K562 (cell line): ENCODE results near the gene ANXA7. TPM values are rescaled to one million over a fixed set of nuclear protein-coding genes. Genes with fewer than 3 reads are reported as not detected.

ENCODE experiments used
- BRD4 ChIP-seq: fragments of 200-600 bp; sonication (generic); IDR thresholded peaks from 2 replicates; pipeline ENCODE4 v1.6.1; 2017; ENCODE audit warnings: inconsistent platforms
- CBFA2T3 ChIP-seq: fragments of 450-650 bp; IDR thresholded peaks from 2 replicates; pipeline ENCODE4 v1.6.1; 2017
- CREM ChIP-seq: IDR thresholded peaks from 2 replicates; pipeline ENCODE4 v1.6.1; 2014; ENCODE audit warnings: antibody characterized with exemption, low read depth
- DIDO1 ChIP-seq: fragments of 450-650 bp; IDR thresholded peaks from 2 replicates; pipeline ENCODE4 v1.6.1; 2016; ENCODE audit warnings: low read depth, missing biosample characterization, missing genetic modification characterization
- DLX4 ChIP-seq: fragments of 250-450 bp; sonication (Bioruptor Pico); IDR thresholded peaks from 2 replicates; pipeline ENCODE4 v1.6.1; 2021; ENCODE audit warnings: mild to moderate bottlenecking
- E2F1 ChIP-seq: sonication (generic); formaldehyde crosslinking; IDR thresholded peaks from 2 replicates; pipeline ENCODE4 v1.8.1; 2023; ENCODE audit warnings: mild to moderate bottlenecking, missing genetic modification reagents, moderate library complexity
- E2F5 ChIP-seq: sonication (generic); formaldehyde crosslinking; IDR thresholded peaks from 2 replicates; pipeline ENCODE4 v1.8.0; 2022; ENCODE audit warnings: mild to moderate bottlenecking, missing genetic modification reagents
- FOSL1 ChIP-seq: fragments of 200-800 bp; sonication (Bioruptor generic); conservative IDR thresholded peaks from 2 replicates; pipeline ENCODE4 v1.6.1; 2016; ENCODE audit warnings: missing genetic modification characterization, missing compliant biosample characterization
- FOXA3 ChIP-seq, 2 experiments: fragments of 450-650 bp in 1 of 2; sonication (generic) in 1 of 2; formaldehyde crosslinking; IDR thresholded peaks in 1 of 2; conservative IDR thresholded peaks in 1 of 2; 2 replicates each; pipeline versions ENCODE4 v1.4.0 to v1.8.0; 2020 to 2022; ENCODE audit warnings: mild to moderate bottlenecking in 2 of 2, missing genetic modification reagents in 1 of 2
- GATA2 ChIP-seq: sonication (generic); formaldehyde crosslinking; IDR thresholded peaks from 2 replicates; pipeline ENCODE4 v1.4.0; 2020; ENCODE audit warnings: mild to moderate bottlenecking, missing genetic modification reagents
- IFI16 ChIP-seq: fragments of 250-450 bp; sonication (Bioruptor Pico); IDR thresholded peaks from 2 replicates; pipeline ENCODE4 v2.1.2; 2022; ENCODE audit warnings: mild to moderate bottlenecking, inconsistent platforms
- KHSRP ChIP-seq: fragments of 450-650 bp; IDR thresholded peaks from 2 replicates; pipeline ENCODE4 v1.6.1; 2017
- RNF2 ChIP-seq: sonication (generic); IDR thresholded peaks from 2 replicates; pipeline ENCODE4 v1.6.1; 2016
- RREB1 ChIP-seq: fragments of 250-450 bp; sonication (Bioruptor Pico); IDR thresholded peaks from 2 replicates; pipeline ENCODE4 v1.4.0; 2020
- STAT5A ChIP-seq: IDR thresholded peaks from 2 replicates; pipeline ENCODE4 v1.6.1; 2012; ENCODE audit warnings: low read length, inconsistent platforms, borderline replicate concordance
- YBX1 ChIP-seq: fragments of 450-650 bp; IDR thresholded peaks from 2 replicates; pipeline ENCODE4 v1.7.1; 2016; ENCODE audit warnings: mild to moderate bottlenecking
- polyA plus RNA-seq, 8 experiments: library from polyadenylated mRNA; depleted of rRNA in 4 of 8; stranded (reverse) in 5 of 8; unstranded in 3 of 8; fragments of >200 nt; fragmentation: Nextera tagmentation in 2 of 8; fragmentation: Illumina TruSeq in 1 of 8; extraction: Ambion mirVana in 2 of 8; extraction: Trizol in 1 of 8; gene quantifications; 2 replicates each; pipeline versions ENCODE4 v1.2.1 to v1.2.3, GENCODE V29; 2011 to 2014; ENCODE audit warnings: inconsistent platforms in 1 of 8, missing spikeins in 1 of 8
- total RNA-seq, 7 experiments: library from RNA; depleted of rRNA in 6 of 7; stranded (reverse); fragments of >200 nt in 6 of 7; fragmentation: Illumina TruSeq in 2 of 7; extraction: Trizol in 2 of 7; gene quantifications; 2 replicates each; pipeline versions ENCODE4 v1.2.1 to v1.2.3, GENCODE V29; 2011 to 2021; ENCODE audit warnings: low replicate concordance in 1 of 7
- TF ChIP-seq, protein P1 (sequence below): fragments of 250-450 bp; sonication (Bioruptor Pico); IDR thresholded peaks from 2 replicates; pipeline ENCODE4 v1.9.0; 2021; ENCODE audit warnings: mild to moderate bottlenecking, inconsistent platforms

Gene ANXA7
- total and polyA plus RNA-seq, 9 of the 15 experiments (the other 6 are each of a cell fraction or from before 2014, with no cell fraction given) = 81.6 to 157 (median 122) TPM

GRCh38 chr10:73413108-73413527, 740 bp downstream of the ANXA7 start (continued):
- TF ChIP-seq RREB1 (CRISPR knock-in tag) (no peak), KHSRP (no peak), CREM (peak; percentile 91), FOXA3 (CRISPR knock-in tag; conservative IDR thresholded peaks at IDR 0.05 in 1 of 2, IDR thresholded peaks at IDR 0.05 in 1 of 2) (peak; percentile 55 to 92; a peak in 3 of 4 replicates), E2F5 (no peak), RNF2 (no peak), DIDO1 (tag) (no peak), FOSL1 (tag) (no peak), BRD4 (no peak), IFI16 (0 out of 2 replicates have a peak, but pooled peaks have one; percentile 9), STAT5A (peak; percentile 36; the same call in 1 of the 2 replicates), DLX4 (CRISPR knock-in tag) (no peak), CBFA2T3 (no peak; the same call in 1 of the 2 replicates), YBX1 (no peak), E2F1 (CRISPR knock-in tag) (no peak), GATA2 (CRISPR knock-in tag) (no peak)
- TF ChIP-seq, protein P1, sequence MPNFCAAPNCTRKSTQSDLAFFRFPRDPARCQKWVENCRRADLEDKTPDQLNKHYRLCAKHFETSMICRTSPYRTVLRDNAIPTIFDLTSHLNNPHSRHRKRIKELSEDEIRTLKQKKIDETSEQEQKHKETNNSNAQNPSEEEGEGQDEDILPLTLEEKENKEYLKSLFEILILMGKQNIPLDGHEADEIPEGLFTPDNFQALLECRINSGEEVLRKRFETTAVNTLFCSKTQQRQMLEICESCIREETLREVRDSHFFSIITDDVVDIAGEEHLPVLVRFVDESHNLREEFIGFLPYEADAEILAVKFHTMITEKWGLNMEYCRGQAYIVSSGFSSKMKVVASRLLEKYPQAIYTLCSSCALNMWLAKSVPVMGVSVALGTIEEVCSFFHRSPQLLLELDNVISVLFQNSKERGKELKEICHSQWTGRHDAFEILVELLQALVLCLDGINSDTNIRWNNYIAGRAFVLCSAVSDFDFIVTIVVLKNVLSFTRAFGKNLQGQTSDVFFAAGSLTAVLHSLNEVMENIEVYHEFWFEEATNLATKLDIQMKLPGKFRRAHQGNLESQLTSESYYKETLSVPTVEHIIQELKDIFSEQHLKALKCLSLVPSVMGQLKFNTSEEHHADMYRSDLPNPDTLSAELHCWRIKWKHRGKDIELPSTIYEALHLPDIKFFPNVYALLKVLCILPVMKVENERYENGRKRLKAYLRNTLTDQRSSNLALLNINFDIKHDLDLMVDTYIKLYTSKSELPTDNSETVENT (CRISPR knock-in tag) = no peak
